GM21737 (cell line): ENCODE results near the gene CDCA7L.
"Not testable (repeated sequence)": the region's sequence is repeated elsewhere in the genome, so short reads cannot be mapped to it uniquely, and the experiment has no call there.

Experiments used
- ATAC-seq: cut with Tn5 transposase; IDR thresholded peaks from one replicate; pipeline ENCODE4 v1.9.1; 2021; ENCODE audit warnings: mild to moderate bottlenecking, moderate library complexity; ENCODE audit not compliant: unreplicated experiment

Gene CDCA7L

DNA sequence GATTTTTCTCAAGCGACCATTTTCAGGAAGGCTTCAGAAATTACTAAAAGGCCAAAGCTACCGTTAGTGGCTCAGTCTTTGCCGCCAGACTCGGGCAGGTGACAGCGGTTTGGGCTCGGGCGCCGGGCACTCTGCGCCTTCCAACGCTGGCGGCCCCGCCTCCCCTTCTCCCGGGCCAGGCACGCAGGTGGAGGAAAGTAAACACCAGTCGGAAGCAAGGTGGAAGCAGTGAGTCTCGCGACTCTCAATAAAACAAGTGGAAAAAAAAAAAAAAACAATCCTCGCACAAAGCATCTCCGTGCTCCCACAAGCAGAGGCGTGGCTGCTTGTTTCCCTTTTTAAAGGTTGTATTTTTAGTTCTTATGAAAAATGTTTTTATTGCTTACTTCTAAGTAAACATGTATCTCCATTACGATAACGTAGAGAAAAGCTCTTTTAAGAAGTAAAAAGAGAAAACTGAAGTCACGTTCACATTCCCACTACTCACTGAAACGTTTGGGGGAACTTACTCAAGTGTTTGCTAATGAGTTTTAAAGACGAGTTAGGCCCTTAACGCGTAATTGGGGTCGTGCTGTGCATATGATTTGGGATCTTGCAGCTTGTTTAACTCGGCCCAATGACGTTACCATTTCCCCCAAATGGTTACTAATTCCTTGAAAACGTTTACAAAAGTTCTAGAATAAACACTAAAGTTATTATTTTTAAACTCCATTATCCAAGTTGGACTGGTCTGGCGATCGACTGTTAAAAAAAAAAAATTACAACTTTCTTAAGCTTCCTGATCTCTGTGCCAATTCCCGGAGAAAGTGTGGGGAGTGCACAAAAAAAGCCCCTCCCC lies 864 bp downstream of the CDCA7L start:
- ATAC-seq = no peak

DNA sequence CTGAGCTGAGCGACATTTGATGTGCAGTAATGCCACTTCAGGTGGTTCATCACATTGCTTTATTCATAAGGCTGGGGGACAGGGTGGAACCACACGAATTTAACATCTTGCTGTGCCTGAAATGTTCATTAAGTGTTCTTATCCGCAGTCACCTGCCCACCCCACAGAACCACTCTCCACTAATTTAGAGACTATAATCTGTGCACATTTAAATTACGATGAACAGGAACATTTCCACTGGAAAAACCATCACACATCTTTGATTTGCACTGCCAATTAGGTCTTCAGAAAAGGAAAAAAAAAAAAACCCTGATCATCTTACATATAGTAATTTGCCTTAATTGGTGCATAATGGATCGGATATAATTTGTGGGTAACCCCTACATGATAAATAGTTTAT lies 2.3 kb downstream of the CDCA7L start:
- no peak for ATAC-seq

DNA sequence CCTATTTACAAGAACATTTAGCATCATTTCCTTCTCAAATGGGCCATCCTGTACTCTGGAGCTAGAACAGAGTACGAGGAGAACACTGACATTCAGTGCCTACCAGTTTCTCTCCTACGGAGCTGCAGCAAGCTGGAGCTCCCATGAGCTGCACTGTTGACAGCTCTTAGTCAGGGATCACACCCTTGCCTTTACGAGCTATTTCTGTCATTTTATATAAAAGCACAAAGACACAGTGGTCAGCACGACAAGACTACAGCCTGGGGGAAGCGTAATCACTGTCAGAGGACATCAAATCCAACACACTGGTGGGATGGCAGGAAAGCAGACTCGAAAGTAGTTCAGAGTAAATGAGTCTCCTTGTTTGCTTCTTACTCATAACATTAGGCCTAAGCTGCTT lies 2.7 kb downstream of the CDCA7L start:
- no peak for ATAC-seq

DNA sequence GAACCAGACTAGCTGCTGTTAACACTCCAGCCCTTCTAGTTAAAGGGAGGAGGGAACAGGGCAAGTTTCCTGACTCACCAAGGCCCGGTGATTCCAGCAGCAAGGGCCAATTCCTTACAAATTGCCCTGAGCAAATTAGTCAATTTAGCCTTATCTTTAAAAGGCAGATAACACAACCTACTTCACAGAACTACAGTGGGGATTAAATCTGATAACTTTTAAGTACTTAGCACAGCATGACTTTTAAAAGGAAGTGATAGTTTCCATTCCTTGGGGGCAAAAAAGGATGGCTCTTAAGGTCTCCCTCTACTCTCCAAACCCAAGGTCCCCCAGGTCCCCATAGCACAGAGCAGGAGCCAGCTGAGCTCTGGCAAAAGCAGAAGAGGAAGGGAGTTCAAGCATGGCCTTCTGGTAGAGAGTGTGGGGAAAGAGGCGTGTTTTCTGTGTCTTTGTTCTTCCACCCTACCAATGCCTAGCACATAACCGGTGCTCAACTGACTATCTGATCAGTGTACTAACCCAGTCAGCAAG lies 4.0 kb downstream of the CDCA7L start:
- ATAC-seq = no peak

DNA sequence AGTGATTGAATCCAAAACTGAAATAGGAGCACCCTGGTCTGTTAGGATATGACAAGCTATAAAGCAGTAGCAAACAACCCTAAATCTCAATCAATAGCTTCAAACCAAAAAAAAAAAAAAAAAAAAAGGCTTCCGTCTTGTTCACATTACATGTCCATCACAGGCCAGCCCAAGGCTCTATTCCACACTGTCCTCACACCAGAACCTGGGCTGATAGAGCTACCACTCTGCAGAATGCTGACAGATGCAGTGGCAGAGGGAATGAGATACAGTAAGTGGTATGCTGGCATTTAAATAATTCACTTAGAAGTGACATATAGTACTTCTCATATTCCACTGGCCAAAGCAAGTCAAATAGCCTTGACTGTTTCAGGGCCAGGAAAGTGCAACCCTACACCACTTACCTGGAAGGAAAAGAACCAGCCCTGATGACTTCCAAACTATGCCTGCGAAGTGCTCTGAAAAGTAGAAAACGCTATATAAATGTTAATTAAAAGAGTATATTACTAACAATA lies 5.8 kb downstream of the CDCA7L start:
- ATAC-seq = peak; percentile 2

DNA sequence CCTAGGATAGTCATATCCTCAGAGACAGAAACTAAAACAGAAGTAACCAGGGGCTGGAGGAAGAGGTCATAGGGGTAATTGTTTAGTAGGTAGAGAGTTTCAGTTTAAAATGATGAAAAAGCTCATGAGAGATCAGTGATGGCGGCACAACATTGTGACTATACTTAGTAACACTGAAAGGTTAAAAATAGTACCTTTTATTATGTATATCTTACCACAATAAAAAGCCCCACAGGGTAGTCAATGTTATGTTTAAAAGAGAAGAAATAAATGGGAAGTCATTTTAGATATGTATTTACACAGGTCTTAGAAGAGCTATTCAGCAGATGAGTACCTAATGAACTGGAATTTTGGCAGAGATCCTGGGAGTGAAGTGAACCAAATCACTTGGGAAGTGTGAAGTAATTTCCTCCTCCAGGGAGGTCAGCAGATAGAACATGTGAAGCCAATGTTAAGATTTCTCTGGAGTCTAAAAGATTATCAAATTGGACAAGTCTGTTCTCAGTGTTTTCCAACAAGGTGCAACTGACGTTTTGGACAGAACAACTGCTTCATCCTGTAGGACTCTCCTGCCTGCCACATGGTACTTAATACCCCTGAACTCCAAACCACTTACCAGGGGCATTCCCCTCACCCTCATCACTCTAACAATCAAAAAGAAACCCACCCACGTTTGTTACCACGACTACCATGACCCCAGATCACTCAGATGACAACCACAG lies 6.4 kb downstream of the CDCA7L start:
- ATAC-seq = peak; percentile 58

DNA sequence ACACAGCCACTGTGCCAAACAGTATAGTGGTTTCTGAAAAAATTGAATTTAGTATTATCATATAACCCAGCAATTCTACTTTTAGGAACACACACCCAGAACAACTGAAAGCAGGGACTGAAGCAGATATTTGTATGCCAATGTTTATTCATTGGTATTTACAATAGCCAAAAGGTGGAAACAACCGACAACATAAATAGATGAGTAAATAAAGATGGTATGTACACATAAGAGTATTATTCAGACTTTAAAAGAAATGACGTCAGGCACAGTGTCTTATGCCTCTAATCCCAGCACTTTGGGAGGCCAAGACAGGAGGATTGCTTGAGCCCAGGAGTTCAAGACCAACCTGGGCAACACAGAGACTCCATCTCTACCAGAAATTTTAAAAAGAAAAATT lies 7.2 kb downstream of the CDCA7L start:
- ATAC-seq = no peak

DNA sequence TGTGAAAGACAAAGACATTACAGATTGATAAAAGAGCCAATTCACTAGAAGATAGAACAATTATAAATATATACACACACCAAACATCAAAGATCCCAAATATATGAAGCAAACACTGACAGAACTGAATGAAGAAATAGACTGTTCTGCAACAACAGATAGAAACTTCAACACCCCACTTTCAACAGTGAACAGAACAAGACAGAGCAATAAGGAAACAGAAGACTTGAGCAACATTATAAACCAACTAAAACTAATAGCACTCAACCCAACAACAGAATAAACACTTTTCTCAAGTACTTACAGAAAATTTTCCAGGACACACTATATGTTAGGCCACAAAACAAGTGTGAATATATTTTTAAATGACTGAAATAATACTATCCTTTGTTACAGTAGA lies 10.9 kb downstream of the CDCA7L start:
- ATAC-seq = no peak

DNA sequence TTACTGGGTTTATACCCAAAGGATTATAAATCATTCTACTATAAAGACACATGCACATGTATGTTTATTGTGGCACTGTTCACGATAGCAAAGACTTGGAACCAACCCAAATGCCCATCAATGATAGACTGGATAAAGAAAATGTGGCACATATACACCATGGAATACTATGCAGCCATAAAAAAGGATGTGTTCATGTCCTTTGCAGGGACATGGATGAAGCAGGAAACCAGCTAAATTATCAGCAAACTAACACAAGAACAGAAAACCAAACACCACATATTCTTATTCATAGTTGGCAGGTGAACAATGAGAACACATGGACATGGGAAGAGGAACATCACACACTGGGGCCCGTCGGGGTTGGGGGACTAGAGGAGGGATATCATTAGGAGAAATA lies 12.4 kb downstream of the CDCA7L start:
- ATAC-seq = not testable (repeated sequence)

DNA sequence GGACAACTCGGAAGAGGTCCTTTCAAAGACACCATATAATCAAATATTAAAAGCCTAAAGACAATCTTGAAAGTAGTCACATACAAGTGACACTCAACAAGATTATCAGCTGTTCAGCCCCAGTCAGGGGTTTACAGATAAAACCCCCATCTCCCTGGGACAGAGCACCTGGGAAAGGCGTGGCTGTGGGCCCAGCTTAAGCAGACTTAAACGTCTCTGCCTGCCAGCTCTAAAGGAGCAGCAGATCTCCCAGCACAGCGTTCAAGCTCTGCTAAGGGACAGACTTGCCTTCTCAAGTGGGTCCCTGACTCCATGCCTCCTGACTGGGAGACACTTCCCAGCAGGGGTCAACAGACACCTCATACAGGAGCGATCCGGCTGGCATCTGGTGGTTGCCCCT lies 18.0 kb downstream of the CDCA7L start:
- no peak for ATAC-seq

DNA sequence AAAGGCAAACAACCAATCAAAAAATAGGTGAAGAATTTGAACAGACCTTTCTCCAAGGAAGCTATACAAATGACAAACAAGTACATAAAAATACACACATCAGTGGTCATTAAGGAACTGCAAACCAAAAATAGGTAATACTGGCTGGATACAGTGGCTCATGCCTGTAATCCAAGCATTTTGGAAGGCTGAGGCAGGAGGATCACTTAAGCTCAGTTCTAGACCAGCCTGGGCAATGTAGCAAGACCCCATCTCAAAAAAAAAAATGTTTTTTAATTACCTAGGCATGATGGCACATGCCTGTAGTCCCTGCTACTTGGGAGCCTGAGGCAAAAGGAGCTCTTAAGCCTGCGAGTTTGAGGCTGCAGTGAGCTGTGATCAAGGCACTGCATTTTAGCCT lies 19.3 kb downstream of the CDCA7L start:
- ATAC-seq = no peak

DNA sequence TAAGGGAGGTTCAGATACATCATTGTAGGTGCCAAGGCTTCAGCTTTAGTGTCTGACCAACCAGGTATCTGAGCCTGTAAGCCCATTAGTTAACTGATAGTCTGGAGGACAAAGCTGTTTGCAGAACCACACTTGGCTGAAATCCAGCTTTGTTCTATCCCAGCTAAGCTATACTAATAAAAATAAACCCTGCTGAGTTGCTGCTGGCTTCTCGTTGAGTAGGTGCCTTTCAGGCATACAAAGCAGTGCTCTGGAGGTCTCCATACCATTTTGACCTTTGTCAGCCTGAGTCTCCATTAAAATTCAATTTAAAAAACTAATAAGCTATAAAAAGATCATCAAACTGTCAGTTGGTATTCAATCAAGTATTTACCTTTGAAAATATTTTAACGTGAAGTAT lies 22.0 kb downstream of the CDCA7L start:
- ATAC-seq = no peak

DNA sequence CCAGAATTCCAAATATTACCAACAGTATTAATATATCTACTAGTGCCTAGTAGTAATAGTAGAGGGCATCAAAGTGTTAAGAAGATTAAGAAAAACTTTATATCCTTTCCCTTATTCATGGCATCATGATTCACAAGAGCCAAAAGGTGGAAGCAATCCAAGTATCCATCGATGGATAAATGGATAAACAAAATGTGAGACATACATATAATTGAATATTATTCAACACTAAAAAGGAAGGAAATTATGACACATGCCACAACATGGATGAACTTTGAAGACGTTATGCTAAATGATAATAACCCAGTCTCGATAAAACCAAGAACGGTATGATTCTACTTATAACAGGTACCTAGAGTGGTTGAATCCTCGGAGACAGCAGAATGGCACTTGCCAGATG lies 23.1 kb downstream of the CDCA7L start:
- no peak for ATAC-seq

DNA sequence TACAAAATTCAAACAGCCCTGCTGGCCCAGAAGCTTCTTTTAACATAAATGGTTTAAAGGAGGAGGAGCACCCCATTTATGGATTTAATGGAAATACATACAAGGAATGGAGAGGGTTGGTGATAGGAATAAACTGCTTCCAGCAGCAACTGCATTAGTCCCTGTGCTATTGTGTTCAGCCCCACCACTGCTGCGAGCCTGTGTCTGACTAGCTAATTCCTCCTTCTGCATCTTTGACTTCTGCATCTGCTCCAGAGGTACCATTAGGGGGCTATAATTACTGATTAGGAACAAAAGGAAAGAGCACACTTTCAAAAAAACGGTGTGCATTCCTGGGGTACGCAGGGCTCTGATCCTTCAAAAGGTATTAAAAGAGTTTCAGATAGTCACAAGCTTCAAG lies 24.8 kb downstream of the CDCA7L start:
- ATAC-seq = no peak

DNA sequence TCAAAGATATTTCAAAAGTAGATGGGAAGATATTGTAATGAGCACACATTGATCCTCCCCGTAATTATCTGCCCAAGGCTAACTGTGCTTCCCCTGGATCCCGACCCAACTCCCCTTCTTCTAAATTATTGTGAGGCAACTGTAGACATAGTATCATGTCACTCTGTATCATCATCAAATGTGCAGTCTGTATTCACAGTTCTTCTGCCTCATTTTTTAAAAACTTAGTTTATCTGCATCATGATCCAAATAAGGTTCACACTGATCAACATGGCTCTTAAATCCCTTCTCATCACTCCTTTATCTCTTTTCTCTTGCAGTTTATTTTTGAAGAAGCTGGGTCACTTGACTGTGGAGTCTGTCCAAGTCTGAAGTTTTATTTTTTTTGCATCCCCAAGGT lies 27.5 kb downstream of the CDCA7L start:
- no peak for ATAC-seq

DNA sequence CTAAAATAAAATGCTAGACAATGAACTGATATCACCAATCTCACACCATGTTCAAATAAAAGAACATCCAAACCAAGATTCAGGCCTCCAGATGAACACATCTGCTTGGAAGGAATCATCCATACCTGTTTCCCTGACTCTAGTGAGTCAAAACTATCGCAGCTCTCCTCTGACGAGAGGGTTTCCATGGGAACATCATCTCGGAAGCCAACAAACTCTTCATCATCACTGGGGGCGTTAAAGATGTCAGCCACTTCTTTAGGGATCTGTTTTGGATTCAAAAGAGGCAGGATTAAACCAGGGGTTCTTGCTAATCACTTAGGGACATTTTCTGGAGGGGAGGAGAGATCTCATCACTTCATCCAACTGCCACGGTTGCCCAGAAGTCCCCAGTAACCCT lies 29.1 kb downstream of the CDCA7L start:
- no peak for ATAC-seq

DNA sequence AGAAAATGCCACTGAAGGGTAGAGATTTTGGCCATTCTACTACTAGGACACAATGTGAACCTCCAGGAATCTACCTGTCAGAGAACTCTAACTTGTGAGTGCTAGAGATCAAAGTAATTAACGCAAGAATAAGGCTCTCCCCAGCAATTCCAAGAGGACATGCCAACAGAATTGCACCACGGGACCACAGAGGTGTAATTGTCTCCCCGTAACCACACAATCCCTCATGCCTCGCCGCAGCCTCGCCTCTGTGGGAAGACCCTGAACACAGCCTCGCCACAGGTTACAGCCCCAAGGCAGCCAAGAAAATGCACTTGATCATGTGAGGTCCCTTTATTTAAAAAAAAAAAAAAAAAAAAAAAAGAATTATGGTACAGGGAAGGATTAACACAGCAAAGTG lies 29.5 kb downstream of the CDCA7L start:
- ATAC-seq = no peak

DNA sequence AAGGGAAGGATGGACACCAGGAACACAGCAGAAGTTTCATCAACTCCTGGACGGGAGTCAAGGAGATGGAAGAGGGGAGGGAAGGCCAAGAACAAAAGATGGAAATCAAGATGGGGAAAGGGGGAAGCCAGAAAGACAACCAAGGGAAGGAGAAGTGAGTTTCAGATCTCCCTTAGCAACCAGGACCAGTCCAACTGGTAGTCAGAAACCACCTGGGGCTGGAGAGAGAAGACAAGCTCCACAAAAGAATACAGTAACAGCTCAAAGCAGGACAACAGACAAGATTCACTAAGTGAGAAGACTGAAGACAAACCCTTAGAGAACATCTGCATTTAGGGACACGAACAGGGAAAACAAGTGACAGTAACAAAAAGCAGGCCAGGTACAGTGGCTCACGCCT lies 30.6 kb downstream of the CDCA7L start:
- ATAC-seq = no peak

DNA sequence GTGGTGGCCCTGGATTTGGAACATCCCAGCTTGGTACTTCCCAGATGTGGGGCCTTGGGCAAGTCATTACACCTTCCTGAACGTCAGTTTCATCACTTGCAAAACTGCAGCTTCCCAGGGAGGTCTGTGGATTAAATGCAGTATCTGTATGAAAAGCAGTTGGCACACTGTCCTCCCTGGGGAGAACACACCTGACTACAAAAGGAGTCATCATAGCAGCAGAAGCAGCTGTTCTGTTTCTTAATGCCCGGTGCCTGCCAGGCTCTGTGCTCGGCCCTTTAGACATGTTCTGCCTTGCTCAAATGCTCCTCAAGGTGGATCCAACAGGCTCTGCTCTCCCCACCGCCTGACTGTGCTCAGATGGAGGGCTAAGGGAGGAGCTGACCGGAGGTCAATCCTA lies 31.0 kb downstream of the CDCA7L start:
- ATAC-seq = no peak

DNA sequence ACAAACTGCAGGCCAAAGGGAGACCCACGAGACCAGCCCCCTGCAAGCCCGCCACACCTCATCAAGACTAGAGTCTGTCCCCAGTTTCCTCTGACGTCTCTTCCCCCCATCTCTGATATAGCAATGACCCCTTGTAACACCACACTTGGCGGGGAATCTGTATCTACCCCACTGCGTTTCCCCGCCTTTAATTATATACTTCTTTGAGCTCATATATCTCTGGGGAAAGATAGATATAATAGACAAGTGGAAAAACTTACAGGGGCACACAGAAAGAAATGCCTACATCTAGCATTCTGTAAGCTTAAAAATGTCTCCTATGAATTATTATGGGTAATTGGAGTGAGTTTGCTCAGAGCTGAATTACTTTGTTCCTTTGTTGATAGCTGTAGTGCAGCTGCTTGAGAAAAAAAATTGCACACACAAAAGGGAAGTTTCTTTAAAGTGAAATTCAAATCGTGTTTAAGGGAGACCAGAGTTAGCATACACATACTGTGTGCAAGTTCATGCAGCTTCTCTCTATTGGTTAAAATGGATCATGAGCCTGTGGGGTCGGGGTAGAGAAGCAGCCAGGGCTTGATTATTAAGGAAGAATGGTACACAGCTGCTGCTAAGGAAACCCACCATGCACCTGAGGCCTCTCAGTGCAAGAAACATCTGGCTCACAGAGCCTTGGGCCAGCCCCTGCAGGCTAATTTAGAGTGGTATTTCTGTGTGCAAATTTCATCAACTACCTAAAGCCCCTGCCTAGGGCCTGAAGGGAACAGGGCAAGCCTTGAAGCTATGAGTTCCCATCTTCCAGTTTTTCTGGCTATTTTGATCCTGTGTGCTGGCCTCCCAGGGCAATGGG lies 32.5 kb downstream of the CDCA7L start:
- no peak for ATAC-seq

DNA sequence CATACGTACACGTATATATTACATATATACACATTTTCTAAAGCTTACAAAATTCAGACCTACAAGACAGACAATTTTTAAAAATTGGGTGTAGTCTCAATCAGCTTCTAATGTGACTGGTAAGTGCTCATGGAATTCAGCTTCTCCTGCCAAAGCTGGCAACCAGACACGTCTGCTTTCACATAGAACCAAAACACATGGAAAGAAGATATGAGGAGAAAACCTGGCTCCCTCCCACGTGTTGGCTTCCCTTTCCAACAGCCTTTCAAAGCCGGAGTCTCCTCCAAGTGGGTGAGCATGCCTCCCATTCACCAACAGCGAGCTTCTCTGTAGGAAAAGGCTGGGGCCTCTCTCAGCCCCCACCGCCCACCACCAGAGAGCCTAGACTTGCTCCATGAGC lies 33.4 kb downstream of the CDCA7L start:
- no peak for ATAC-seq
